Adrenal gland (tissue), 5 donors: Measurements from ENCODE around the gene PTPRJ.
"Not testable (repeated sequence)": the region's sequence is repeated elsewhere in the genome, so short reads cannot be mapped to it uniquely, and the experiment has no call there.

Experiments used
- CTCF ChIP-seq, 6 experiments: fragments of 450-650 bp in 4 of 6; fragments of 200-600 bp in 2 of 6; sonication (generic) in 1 of 6; IDR thresholded peaks; 1 replicate in 5 of 6; 2 replicates in 1 of 6; pipeline versions ENCODE4 v1.5.1 to v1.8.0; 2016 to 2021; ENCODE audit warnings: antibody characterized with exemption in 6 of 6, mild to moderate bottlenecking in 2 of 6, moderate library complexity in 1 of 6
- POLR2A ChIP-seq, 2 donors: fragments of 450-650 bp; IDR thresholded peaks; one replicate each; pipeline ENCODE4 v1.6.1; 2017; ENCODE audit warnings: antibody characterized with exemption in 2 of 2, mild to moderate bottlenecking in 2 of 2, moderate library complexity in 1 of 2
- donor health status: DM: no; HTN: no; CAD: no.

GRCh38 chr11:48023608-48024007 lies 43.2 kb downstream of the PTPRJ start:
- not testable (repeated sequence) for TF ChIP-seq CTCF, POLR2A (IDR thresholded peaks at IDR 0.05)
